Inflammatory macrophage treated with lipopolysaccharide for 1 hour (primary cell): ENCODE measurements around the gene CNOT1.
A peak's percentile ranks its signal among the peaks of the same experiment; 100 is the strongest.
"Not testable (repeated sequence)": the region's sequence is repeated elsewhere in the genome, so short reads cannot be mapped to it uniquely, and the experiment has no call there.

Experiments used
- DNase-seq, 2 donors: peaks; one replicate each; pipeline ENCODE4 v3.0.0-alpha.2; 2020 to 2022

Gene CNOT1

DNA sequence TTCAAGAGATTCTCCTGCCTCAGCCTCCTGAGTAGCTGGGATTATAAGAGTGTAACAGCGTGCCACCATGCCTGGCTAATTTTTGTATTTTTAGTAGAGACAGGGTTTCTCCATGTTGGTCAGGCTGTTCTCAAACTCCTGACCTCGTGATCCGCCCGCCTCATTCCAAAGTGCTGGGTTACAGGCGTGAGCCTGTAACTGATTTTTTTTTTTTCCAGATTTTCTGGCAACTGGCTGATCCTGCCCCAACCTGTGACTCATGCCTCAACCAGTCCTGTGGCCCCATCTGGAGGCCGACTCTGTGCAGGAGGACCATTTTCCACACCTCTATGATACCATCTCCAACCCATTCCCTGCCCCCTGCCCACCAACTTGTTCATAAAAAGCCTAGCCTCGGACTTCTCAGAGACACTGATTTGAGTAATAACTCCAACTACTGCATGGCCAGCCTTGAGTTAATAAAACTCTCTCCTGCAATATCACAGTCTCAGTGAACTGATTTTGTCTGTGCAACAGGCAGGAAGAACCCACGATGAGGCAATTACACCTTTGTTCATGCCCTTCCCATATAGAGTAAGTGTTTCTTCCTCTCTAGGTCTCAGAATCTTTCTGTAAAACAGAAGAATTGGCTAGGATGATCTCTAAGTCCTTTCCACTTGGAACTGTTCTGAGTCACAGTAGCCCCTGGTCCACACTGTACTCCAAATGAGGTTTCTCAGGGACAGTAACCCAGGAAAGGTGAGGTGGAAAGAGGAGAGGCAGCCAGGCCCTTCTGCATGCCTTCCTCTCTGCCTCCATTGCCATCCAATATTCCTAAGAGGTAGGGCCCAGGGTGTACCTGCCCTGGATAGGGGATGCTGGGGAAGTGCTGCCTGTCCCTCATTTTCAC lies 8.8 kb upstream of the CNOT1 start:
- no peak for DNase-seq

DNA sequence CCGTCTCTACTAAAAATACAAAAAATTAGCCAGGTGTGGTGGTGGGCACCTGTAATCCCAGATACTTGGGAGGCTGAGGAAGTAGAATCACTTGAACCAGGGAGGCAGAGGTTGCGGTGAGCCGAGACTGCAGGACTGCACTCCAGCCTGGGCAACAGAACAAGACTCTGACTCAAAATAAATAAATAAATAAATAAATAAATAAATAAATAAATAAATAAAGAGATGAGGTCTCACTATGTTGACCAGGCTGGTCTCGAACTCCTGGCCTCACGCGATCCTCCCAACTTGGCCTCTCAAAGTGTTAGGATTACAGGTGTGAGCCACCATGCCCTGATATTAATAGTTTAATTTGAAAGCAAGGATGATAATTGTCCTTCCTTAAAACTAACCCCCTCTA lies 7.4 kb upstream of the CNOT1 start:
- not testable (repeated sequence) for DNase-seq

DNA sequence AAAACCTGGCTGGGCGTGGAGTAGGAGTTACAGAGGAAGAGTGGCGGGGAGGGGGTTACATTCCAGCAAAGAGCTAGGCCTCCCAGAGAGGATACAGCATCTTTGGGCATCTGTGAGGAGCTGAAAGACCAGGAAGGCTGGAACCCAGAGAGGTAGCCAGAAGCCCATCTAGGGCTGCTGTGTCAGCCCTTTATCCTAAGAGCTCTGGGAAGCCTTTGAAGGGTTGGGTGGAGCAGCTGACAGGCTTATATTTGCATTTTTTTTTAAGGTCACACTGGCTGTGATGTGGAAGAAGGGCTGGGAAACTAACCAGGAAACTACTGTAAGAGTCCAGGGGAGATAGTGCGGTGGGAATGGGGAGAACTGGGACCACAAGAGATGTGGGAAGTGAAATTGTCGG lies 6.8 kb upstream of the CNOT1 start:
- DNase-seq: no peak

DNA sequence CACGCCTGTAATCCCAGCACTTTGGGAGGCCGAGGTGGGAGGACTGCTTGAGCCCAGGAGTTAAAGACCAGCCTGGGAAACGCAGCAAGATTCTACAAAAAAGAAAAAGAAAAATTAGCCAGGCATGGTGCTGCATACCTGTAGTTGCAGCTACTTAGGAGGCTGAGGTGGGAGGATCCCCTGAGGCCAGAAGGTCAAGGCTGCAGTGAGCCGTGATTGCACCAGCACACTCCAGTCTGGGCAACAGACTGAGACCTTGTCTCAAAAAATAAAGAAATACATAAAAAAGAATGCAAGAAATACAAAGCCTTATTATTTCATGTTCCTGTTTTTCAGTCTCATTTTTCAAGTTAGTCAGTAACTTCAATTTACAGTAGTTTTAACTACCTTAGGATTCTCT lies 5.9 kb upstream of the CNOT1 start:
- DNase-seq: no peak

DNA sequence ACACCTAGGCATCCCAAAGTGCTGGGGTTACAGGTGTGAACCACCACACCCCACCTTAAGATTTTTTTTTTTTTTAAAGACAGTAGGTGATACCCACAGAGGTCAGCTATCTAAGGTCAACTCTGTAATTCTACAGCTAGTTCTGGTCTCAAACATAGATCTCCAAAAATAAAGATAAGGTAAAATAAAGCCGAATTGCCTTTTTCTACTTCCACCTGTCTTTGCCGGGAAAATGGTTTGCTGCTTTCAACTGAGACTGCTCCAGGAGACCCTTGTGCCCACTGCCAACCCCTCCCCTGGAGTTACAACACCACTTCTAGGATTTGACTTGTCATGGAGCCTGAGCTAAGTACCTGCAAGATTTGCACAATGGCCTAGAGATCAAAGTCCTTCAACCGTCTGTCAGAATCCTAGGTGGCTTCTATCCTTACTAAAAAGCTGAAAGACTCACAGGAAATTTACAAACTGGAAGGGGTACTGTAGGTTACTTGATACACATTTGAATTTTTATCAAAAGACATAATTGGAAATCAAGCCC lies 4.7 kb upstream of the CNOT1 start:
- DNase-seq: no peak

GRCh38 chr16:58628845-58629732 lies 537 bp downstream of the CNOT1 start:
- DNase-seq: peak; percentile 64 to 71

DNA sequence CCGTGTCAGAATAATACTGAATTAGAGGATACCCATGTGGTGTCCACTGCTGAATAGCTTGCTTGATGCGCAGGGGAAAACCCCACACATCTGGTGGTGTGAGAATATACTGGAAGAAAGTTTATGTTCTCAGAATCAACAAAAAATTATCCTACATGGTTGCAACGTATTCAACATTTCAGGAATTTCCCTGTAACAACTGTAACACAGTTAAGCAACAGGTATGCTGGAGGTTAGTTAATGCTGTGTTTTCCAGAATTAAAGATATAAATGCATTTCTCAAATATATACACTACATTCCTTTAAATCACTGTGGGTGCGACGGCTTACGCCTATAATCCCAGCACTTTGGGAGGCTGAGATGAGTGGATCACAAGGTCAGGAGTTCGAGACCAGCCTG lies 5.4 kb downstream of the CNOT1 start:
- DNase-seq: peak; percentile 53 to 67

GRCh38 chr16:58620396-58620795 lies 9.2 kb downstream of the CNOT1 start:
- DNase-seq: no peak

- DNase-seq: no peak
These were observed 14.3 kb downstream of the CNOT1 start for GRCh38 chr16:58615280-58615679.

GRCh38 chr16:58614860-58615259 lies 14.8 kb downstream of the CNOT1 start:
- DNase-seq: no peak

DNA sequence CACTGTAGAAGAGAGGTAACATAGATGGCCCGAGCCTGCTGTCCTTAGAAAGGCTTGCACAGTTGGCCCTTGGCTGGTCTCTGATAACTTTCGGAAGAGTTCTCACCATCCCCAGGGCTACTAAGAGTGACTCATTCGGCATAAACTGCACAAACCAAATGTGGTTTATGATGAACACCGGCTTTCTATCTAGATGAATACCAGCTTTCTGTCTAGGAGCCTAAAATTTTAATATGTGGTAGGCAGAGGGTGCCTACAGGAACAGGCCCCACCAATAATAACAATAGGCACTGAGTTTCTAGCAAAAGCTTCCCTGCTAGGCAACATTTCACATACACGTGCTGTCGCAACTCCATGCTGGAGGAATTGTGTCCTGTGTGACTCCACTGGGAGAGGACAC lies 15.4 kb downstream of the CNOT1 start:
- DNase-seq: no peak

GRCh38 chr16:58612965-58613364 lies 16.7 kb downstream of the CNOT1 start:
- DNase-seq: not testable (repeated sequence)

DNA sequence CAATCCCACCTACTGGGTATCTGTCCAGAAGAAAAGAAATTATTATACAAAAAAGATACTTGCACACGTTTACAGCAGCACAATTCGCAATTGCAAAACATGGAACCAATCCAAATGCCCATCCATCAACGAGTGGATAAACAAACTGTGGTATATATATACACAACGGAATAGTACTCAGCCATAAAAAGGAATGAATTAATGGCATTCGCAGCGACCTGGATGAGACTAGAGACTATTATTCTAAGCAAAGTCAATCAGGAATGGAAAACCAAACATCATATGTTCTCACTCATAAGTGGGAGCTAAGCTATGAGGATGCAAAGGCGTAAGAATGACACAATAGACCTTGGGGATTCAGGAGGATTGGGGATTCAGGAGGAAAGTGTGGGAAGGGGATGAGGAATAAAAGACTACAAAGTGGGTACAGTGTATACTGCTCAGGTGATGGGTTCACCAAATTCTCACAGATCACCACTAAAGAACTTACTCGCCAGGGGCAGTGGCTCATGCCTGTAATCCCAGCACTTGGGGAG lies 21.0 kb downstream of the CNOT1 start:
- no peak for DNase-seq

GRCh38 chr16:58605562-58605961 lies 24.1 kb downstream of the CNOT1 start:
- no peak for DNase-seq

GRCh38 chr16:58591083-58591482 lies 38.5 kb downstream of the CNOT1 start:
- no peak for DNase-seq

- no peak for DNase-seq
These were observed 40.2 kb downstream of the CNOT1 start for GRCh38 chr16:58589326-58589905.

DNA sequence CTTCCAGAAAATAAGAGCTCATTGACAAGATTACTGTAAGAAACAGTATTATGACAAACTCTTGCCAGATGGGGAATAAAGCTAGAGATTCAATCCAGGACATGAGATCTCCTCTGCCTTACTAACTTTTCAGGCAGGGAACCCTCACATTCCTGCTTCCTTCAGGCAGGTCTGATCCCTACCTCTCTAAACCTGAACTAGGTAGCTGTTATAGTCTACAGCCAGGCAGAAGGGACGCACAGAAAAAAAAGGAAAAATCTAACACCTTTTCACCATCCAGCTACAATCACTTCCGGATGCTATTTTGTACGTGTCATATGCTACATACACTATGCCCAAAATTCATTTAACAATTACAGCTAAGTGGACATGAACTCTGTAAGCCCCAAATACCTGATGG lies 41.2 kb downstream of the CNOT1 start:
- no peak for DNase-seq

- DNase-seq: no peak
These were observed 43.1 kb downstream of the CNOT1 start for GRCh38 chr16:58586340-58587030.

GRCh38 chr16:58584831-58585505 lies 44.7 kb downstream of the CNOT1 start:
- DNase-seq: no peak

- no peak for DNase-seq
These were observed 46.5 kb downstream of the CNOT1 start for GRCh38 chr16:58582971-58583765.

GRCh38 chr16:58582133-58582532 lies 47.5 kb downstream of the CNOT1 start:
- DNase-seq: no peak
